ENCODE data around the gene KLRD1. TPM values are rescaled to one million over a fixed set of nuclear protein-coding genes. Genes with fewer than 3 reads are reported as not detected.
"Not testable (repeated sequence)": the region's sequence is repeated elsewhere in the genome, so short reads cannot be mapped to it uniquely, and the experiment has no call there.

KLRD1 gene
- total RNA-seq, 2 donors from 2014 or later = 0.32 to 0.40 TPM

GRCh38 chr12:10339053-10339840 lies 31.6 kb downstream of the KLRD1 start:
- no peak overlapping the region for H3K27ac ChIP-seq
- DNase-seq (ENCODE audit: low spot score) = no peak
- no peaks in the 10 kb centered on the region for H3K9me3 ChIP-seq
- no peaks in the 10 kb centered on the region for H3K27me3 ChIP-seq (replicated peaks; ENCODE audit: insufficient read depth)
- H3K4me3 ChIP-seq = no peak overlapping the region
- TF ChIP-seq CTCF (IDR thresholded peaks at IDR 0.05) = no peak
- TF ChIP-seq POLR2A (IDR thresholded peaks at IDR 0.05) = no peak
- TF ChIP-seq POLR2AphosphoS5 (IDR thresholded peaks at IDR 0.05) = no peak
- WGBS = 85% methylated on average over 9 of the region's 9 CpGs
- H3K4me1 ChIP-seq (replicated peaks) = no peaks in the 10 kb centered on the region
- no peaks in the 10 kb centered on the region for H3K36me3 ChIP-seq
- intact Hi-C loops (cut with DNase I) = no loop called here

- 40% methylated on average over 2 of the region's 2 CpGs for WGBS
- H3K36me3 ChIP-seq; H3K27me3 ChIP-seq (replicated peaks; ENCODE audit: insufficient read depth); H3K9me3 ChIP-seq; DNase-seq (ENCODE audit: low spot score); H3K4me1 ChIP-seq (replicated peaks); H3K4me3 ChIP-seq; H3K27ac ChIP-seq; intact Hi-C loops (cut with DNase I): not testable (repeated sequence)
Observed at GRCh38 chr12:10340946-10341345, 33.3 kb downstream of the KLRD1 start.

GRCh38 chr12:10341892-10342509 lies 34.3 kb downstream of the KLRD1 start:
- intact Hi-C loops (cut with DNase I) = no loop called here
- H3K9me3 ChIP-seq = no peaks in the 10 kb centered on the region
- WGBS = 93% methylated on average over 1 of the region's 1 CpG
- H3K27ac ChIP-seq = no peak overlapping the region
- TF ChIP-seq POLR2AphosphoS5 (IDR thresholded peaks at IDR 0.05) = no peak
- TF ChIP-seq POLR2A (IDR thresholded peaks at IDR 0.05) = no peak
- no peak for TF ChIP-seq CTCF (IDR thresholded peaks at IDR 0.05)
- no peaks in the 10 kb centered on the region for H3K27me3 ChIP-seq (replicated peaks; ENCODE audit: insufficient read depth)
- DNase-seq (ENCODE audit: low spot score) = no peak
- H3K36me3 ChIP-seq = no peaks in the 10 kb centered on the region
- no peaks in the 10 kb centered on the region for H3K4me1 ChIP-seq (replicated peaks)
- no peak overlapping the region for H3K4me3 ChIP-seq

- 58% methylated on average over 3 of the region's 3 CpGs for WGBS
- H3K27me3 ChIP-seq (replicated peaks; ENCODE audit: insufficient read depth); H3K9me3 ChIP-seq; intact Hi-C loops (cut with DNase I); DNase-seq (ENCODE audit: low spot score); H3K36me3 ChIP-seq; H3K4me3 ChIP-seq; H3K27ac ChIP-seq; H3K4me1 ChIP-seq (replicated peaks): not testable (repeated sequence)
Observed at GRCh38 chr12:10351457-10351856, 43.8 kb downstream of the KLRD1 start.

- 71% methylated on average over 4 of the region's 4 CpGs for WGBS
- Histone ChIP-seq H3K36me3 (no peaks in the 10 kb centered on the region), H3K4me1 (replicated peaks) (no peaks in the 10 kb centered on the region), H3K9me3 (no peaks in the 10 kb centered on the region), H3K4me3 (no peak overlapping the region), H3K27me3 (replicated peaks; ENCODE audit: insufficient read depth) (no peaks in the 10 kb centered on the region), H3K27ac (no peak overlapping the region)
- intact Hi-C loops (cut with DNase I) = no loop called here
- no peak for DNase-seq (ENCODE audit: low spot score)
- TF ChIP-seq POLR2AphosphoS5 (IDR thresholded peaks at IDR 0.05) = no peak
- TF ChIP-seq CTCF (IDR thresholded peaks at IDR 0.05) = no peak
- no peak for TF ChIP-seq POLR2A (IDR thresholded peaks at IDR 0.05)
Observed at GRCh38 chr12:10354071-10354470, 46.4 kb downstream of the KLRD1 start.

- WGBS = 78% methylated on average over 2 of the region's 2 CpGs
- intact Hi-C loops (cut with DNase I) = no loop called here
- no peak for TF ChIP-seq CTCF (IDR thresholded peaks at IDR 0.05)
- TF ChIP-seq POLR2AphosphoS5 (IDR thresholded peaks at IDR 0.05) = no peak
- no peak for TF ChIP-seq POLR2A (IDR thresholded peaks at IDR 0.05)
- DNase-seq (ENCODE audit: low spot score) = no peak
- H3K4me1 ChIP-seq (replicated peaks) = no peaks in the 10 kb centered on the region
- H3K9me3 ChIP-seq = no peaks in the 10 kb centered on the region
- H3K27ac ChIP-seq = no peak overlapping the region
- H3K27me3 ChIP-seq (replicated peaks; ENCODE audit: insufficient read depth) = no peaks in the 10 kb centered on the region
- H3K36me3 ChIP-seq = no peaks in the 10 kb centered on the region
- no peak overlapping the region for H3K4me3 ChIP-seq
Observed at GRCh38 chr12:10354502-10354901, 46.8 kb downstream of the KLRD1 start.

Measured in prostate gland (tissue), 2 donors.